Natural killer cell (primary cell): ENCODE results near the gene NOL4L. TPM values are rescaled to one million over a fixed set of nuclear protein-coding genes. Genes with fewer than 3 reads are reported as not detected.

Source experiments
- ATAC-seq, 3 donors: fragments of 150-1000 bp in 2 of 3; fragments of 200-7000 bp in 1 of 3; cut with Tn5 transposase; 1 replicate in 1 of 3; 2 replicates in 2 of 3; pipeline ENCODE4 v1.10.0; 2021; ENCODE audit warnings: mild to moderate bottlenecking in 2 of 3, moderate library complexity in 2 of 3
- DNase-seq, 2 donors: peaks; one replicate each; pipeline versions ENCODE4 v3.0.0 to v3.0.0-alpha.2; 2013 to 2021; ENCODE audit warnings: mixed read lengths in 1 of 2
- H3K27ac ChIP-seq: one replicate; pipeline ENCODE4 v1.5.1; 2013; ENCODE audit warnings: mild to moderate bottlenecking, low read length
- H3K27me3 ChIP-seq: one replicate; pipeline ENCODE4 v1.6.1; 2013; ENCODE audit warnings: low read length; ENCODE audit not compliant: control insufficient read depth, insufficient read depth
- H3K36me3 ChIP-seq: one replicate; pipeline ENCODE4 v1.6.1; 2013; ENCODE audit warnings: low read length; ENCODE audit not compliant: control insufficient read depth, insufficient read depth
- H3K4me1 ChIP-seq: one replicate; pipeline ENCODE4 v1.6.1; 2013; ENCODE audit warnings: low read length; ENCODE audit not compliant: control insufficient read depth, insufficient read depth
- H3K4me3 ChIP-seq: one replicate; pipeline ENCODE4 v1.5.1; 2013; ENCODE audit warnings: low read length
- H3K9me3 ChIP-seq: one replicate; pipeline ENCODE4 v1.6.1; 2013; ENCODE audit warnings: low read length; ENCODE audit not compliant: control insufficient read depth, insufficient read depth
- H3K27ac Mint-ChIP-seq, 2 donors: one replicate each; pipeline ENCODE4 v1.8.0; 2022; ENCODE audit warnings: mild to moderate bottlenecking in 2 of 2, mixed read lengths in 2 of 2, moderate library complexity in 1 of 2
- H3K27me3 Mint-ChIP-seq, 2 donors: one replicate each; pipeline ENCODE4 v1.8.0; 2022; ENCODE audit warnings: low read depth in 2 of 2, mixed read lengths in 2 of 2
- H3K36me3 Mint-ChIP-seq: one replicate; pipeline ENCODE4 v1.8.0; 2022; ENCODE audit warnings: mixed read lengths
- H3K4me1 Mint-ChIP-seq, 2 donors: one replicate each; pipeline ENCODE4 v1.8.0; 2022; ENCODE audit warnings: mixed read lengths in 2 of 2
- H3K4me3 Mint-ChIP-seq: one replicate; pipeline ENCODE4 v1.8.0; 2022; ENCODE audit warnings: mild to moderate bottlenecking, moderate library complexity, mixed read lengths
- H3K9me3 Mint-ChIP-seq, 2 donors: one replicate each; pipeline ENCODE4 v1.8.0; 2022; ENCODE audit warnings: mixed read lengths in 2 of 2
- CTCF ChIP-seq: fragments of 200-600 bp; IDR thresholded peaks from one replicate; pipeline ENCODE4 v1.8.0; 2022; ENCODE audit warnings: antibody characterized with exemption
- WGBS: methylation state at CpG from one replicate; pipeline ENCODE4 v1.1.7; 2013; ENCODE audit warnings: missing lambda C conversion rate; ENCODE audit not compliant: insufficient coverage; 5-methylcytosine and 5-hydroxymethylcytosine counted together
- intact Hi-C: fragments of 100-400 bp; cut with micrococcal nuclease; formaldehyde crosslinking; loops from one replicate; pipeline ENCODE4 v1.14.2; 2022
- total RNA-seq, 4 donors: library from RNA; stranded (reverse); fragments of 120-200 nt in 1 of 4; gene quantifications; one replicate each; pipeline versions ENCODE4 v1.2.3 to v1.2.4, GENCODE V29; 2013 to 2022

NOL4L gene
- total RNA-seq, 3 donors from 2014 or later (not counting 1 experiment from before 2014, with no cell fraction given): 101 to 136 (median 114) TPM

DNA sequence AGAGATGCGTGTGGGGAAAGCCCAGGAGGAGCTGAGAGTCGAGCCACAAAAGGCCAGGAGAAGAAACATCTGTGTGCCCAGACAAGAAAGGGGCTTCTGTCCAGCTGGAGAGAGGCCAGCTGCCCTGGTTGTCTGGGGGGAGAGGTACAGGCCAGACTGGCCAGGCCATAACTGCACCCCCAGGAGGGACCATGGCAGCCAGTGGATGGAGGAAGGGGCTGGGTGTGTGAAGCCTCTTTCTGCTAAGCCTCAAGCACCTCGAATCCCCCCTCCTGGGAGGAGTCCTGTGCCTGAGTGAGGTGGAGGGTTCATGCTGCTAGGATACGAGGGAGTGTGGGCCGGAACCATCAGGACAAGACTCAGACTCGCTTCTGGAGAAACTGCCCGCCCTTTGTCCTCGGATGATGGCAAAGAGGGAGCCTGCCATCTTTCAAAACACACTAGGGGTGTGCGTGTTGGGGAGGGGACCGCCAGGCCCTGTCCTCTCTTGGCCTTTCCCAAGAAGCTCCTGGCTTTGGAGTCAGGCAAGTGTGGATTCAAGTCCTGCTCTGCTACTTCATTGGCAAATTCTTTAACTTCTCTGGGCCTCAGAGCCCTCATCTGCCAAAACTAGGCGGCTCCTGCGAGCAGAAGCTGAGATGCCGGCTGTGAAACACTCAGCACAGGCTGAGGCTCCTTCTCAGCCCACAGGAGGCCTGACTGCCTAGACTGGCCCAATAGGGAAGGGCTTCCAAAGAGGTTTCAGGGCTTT, 136.7 kb downstream of the NOL4L start:
- no peak overlapping the region for H3K27ac ChIP-seq
- no peaks in the 10 kb centered on the region for H3K9me3 Mint-ChIP-seq
- H3K4me3 ChIP-seq: no peak overlapping the region
- peaks cover 27 to 46% of the 10 kb centered on the region in 2 donors for H3K4me1 Mint-ChIP-seq
- 92% methylated on average over 12 of the region's 13 CpGs for WGBS
- no peaks in the 10 kb centered on the region for H3K27me3 ChIP-seq
- H3K27me3 Mint-ChIP-seq: no peaks in the 10 kb centered on the region
- H3K36me3 ChIP-seq: peaks cover 72% of the 10 kb centered on the region
- H3K4me1 ChIP-seq: peaks cover 10% of the 10 kb centered on the region
- DNase-seq (no peak), ATAC-seq (no peak)
- H3K36me3 Mint-ChIP-seq: no peaks in the 10 kb centered on the region
- H3K4me3 Mint-ChIP-seq: no peak overlapping the region
- intact Hi-C loops: no loop called here
- H3K27ac Mint-ChIP-seq: peak overlapping the region; percentile 56 to 81
- TF ChIP-seq CTCF: no peak
- H3K9me3 ChIP-seq: no peaks in the 10 kb centered on the region

GRCh38 chr20:32447136-32448027, 137.8 kb downstream of the NOL4L start:
- Histone ChIP-seq H3K4me1 (peaks cover 10% of the 10 kb centered on the region), H3K9me3 (no peaks in the 10 kb centered on the region), H3K4me3 (no peak overlapping the region), H3K36me3 (peaks cover 65% of the 10 kb centered on the region), H3K27ac (no peak overlapping the region), H3K27me3 (no peaks in the 10 kb centered on the region)
- ATAC-seq (no peak), DNase-seq (no peak)
- no peak for TF ChIP-seq CTCF
- 94% methylated on average over 22 of the region's 22 CpGs for WGBS
- Mint-ChIP-seq H3K36me3 (no peaks in the 10 kb centered on the region), H3K9me3 (no peaks in the 10 kb centered on the region), H3K4me3 (no peak overlapping the region), H3K27ac (peak overlapping the region; percentile 76 to 79), H3K27me3 (no peaks in the 10 kb centered on the region), H3K4me1 (peaks cover 34 to 40% of the 10 kb centered on the region in 2 donors)
- intact Hi-C loops: no loop called here

- Mint-ChIP-seq H3K4me3 (no peak overlapping the region), H3K27ac (peak overlapping the region; percentile 70 to 79), H3K27me3 (no peaks in the 10 kb centered on the region), H3K36me3 (no peaks in the 10 kb centered on the region), H3K9me3 (no peaks in the 10 kb centered on the region), H3K4me1 (peaks cover 34 to 40% of the 10 kb centered on the region in 2 donors)
- no peak overlapping the region for H3K27ac ChIP-seq
- H3K27me3 ChIP-seq: no peaks in the 10 kb centered on the region
- no peak for DNase-seq
- ATAC-seq: no peak
- H3K9me3 ChIP-seq: no peaks in the 10 kb centered on the region
- peaks cover 61% of the 10 kb centered on the region for H3K36me3 ChIP-seq
- peaks cover 10% of the 10 kb centered on the region for H3K4me1 ChIP-seq
- no peak for TF ChIP-seq CTCF
- H3K4me3 ChIP-seq: no peak overlapping the region
- intact Hi-C loops: no loop called here
- 90% methylated on average over 14 of the region's 14 CpGs for WGBS
Measured at GRCh38 chr20:32446301-32447100, 138.6 kb downstream of the NOL4L start.
